Esophagus muscularis mucosa (tissue), 4 donors: ENCODE measurements around the gene STYXL1.

Source experiments
- CTCF ChIP-seq, 3 experiments: fragments of 200-600 bp in 2 of 3; fragments of 450-650 bp in 1 of 3; sonication (generic) in 2 of 3; IDR thresholded peaks; one replicate each; pipeline ENCODE4 v1.5.1; 2017 to 2019; ENCODE audit warnings: antibody characterized with exemption in 3 of 3, mild to moderate bottlenecking in 2 of 3, moderate library complexity in 1 of 3
- EP300 ChIP-seq: sonication (generic); formaldehyde crosslinking; IDR thresholded peaks from one replicate; pipeline ENCODE4 v1.6.1; 2017; ENCODE audit warnings: antibody characterized with exemption
- POLR2AphosphoS5 ChIP-seq, 2 donors: sonication (generic); formaldehyde crosslinking; IDR thresholded peaks; one replicate each; pipeline ENCODE4 v1.6.1; 2017; ENCODE audit warnings: antibody characterized with exemption in 2 of 2

- TF ChIP-seq CTCF (IDR thresholded peaks at IDR 0.05) (no peak), POLR2AphosphoS5 (IDR thresholded peaks at IDR 0.05) (peak; percentile 23 to 61), EP300 (no peak)
These were observed 78.6 kb downstream of the STYXL1 start for GRCh38 chr7:75969182-75969581.
